Neural crest cell (in vitro differentiated cells): ENCODE data around the gene LINGO3. TPM values are rescaled to one million over a fixed set of nuclear protein-coding genes. Genes with fewer than 3 reads are reported as not detected.
A peak's percentile ranks its signal among the peaks of the same experiment; 100 is the strongest.

Source experiments
- DNase-seq: peaks from one replicate; pipeline ENCODE4 v3.0.0; 2021; ENCODE audit warnings: low read depth, mixed read lengths, low spot score
- H3K27ac Mint-ChIP-seq: one replicate; pipeline ENCODE4 v1.8.0; 2021; ENCODE audit warnings: mild to moderate bottlenecking, mixed read lengths; ENCODE audit not compliant: unreplicated experiment
- H3K27me3 Mint-ChIP-seq: 2 replicates; pipeline ENCODE4 v1.8.0; 2021; ENCODE audit warnings: low read depth, mild to moderate bottlenecking, mixed read lengths
- H3K36me3 Mint-ChIP-seq: 2 replicates; pipeline ENCODE4 v1.8.0; 2021; ENCODE audit warnings: low read depth, mild to moderate bottlenecking, mixed read lengths
- H3K4me1 Mint-ChIP-seq: 2 replicates; pipeline ENCODE4 v1.8.0; 2021; ENCODE audit warnings: mixed read lengths
- H3K4me3 Mint-ChIP-seq: one replicate; pipeline ENCODE4 v1.8.0; 2021; ENCODE audit warnings: mild to moderate bottlenecking, mixed read lengths
- H3K9me3 Mint-ChIP-seq: 2 replicates; pipeline ENCODE4 v1.8.0; 2021; ENCODE audit warnings: mixed read lengths
- total RNA-seq: library from RNA; stranded (reverse); gene quantifications from 2 replicates; pipeline ENCODE4 v1.2.1, GENCODE V29; 2021
- TF ChIP-seq, protein P1 (sequence below): fragments of 200-600 bp; sonication (generic); conservative IDR thresholded peaks from 2 replicates; pipeline ENCODE4 v1.5.0; 2021; ENCODE audit warnings: antibody characterized with exemption, mild to moderate bottlenecking

LINGO3 gene
- total RNA-seq, 1 donor from 2014 or later, result not detected

DNA sequence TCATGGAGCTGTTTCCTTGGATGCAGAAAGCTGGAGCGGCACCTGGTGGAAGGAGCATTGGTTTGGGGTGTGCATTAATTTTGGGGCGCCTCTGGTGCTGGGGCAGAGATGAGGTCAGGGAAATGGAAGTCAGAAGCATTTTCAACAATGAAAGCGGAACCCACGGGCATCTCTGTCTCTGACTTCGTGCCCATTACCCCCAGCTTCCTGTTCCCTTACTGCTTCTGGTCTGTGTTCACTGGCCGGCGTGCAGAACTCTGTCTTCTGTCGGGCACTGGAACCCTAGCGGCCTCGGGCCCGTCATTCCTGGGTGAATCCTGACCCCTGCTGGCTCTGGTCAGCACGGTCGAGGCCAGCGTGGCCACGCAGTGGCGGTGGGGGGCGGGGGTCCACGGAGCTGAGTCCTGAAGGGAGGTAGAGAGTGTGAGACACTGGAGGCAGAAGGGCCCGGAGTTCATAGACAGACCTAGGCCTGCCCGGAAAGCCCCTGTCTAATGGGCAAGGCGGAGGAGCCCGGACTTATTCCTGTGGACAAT, 7.9 kb upstream of the LINGO3 start:
- DNase-seq, result peak; percentile 75
- H3K4me3 Mint-ChIP-seq, result peak overlapping the region; percentile 38
- H3K9me3 Mint-ChIP-seq, result peaks cover 5% of the 10 kb centered on the region
- TF ChIP-seq, protein P1, sequence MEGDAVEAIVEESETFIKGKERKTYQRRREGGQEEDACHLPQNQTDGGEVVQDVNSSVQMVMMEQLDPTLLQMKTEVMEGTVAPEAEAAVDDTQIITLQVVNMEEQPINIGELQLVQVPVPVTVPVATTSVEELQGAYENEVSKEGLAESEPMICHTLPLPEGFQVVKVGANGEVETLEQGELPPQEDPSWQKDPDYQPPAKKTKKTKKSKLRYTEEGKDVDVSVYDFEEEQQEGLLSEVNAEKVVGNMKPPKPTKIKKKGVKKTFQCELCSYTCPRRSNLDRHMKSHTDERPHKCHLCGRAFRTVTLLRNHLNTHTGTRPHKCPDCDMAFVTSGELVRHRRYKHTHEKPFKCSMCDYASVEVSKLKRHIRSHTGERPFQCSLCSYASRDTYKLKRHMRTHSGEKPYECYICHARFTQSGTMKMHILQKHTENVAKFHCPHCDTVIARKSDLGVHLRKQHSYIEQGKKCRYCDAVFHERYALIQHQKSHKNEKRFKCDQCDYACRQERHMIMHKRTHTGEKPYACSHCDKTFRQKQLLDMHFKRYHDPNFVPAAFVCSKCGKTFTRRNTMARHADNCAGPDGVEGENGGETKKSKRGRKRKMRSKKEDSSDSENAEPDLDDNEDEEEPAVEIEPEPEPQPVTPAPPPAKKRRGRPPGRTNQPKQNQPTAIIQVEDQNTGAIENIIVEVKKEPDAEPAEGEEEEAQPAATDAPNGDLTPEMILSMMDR, result peak; percentile 64
- peaks cover 21% of the 10 kb centered on the region for H3K27me3 Mint-ChIP-seq
- peak overlapping the region; percentile 71 for H3K27ac Mint-ChIP-seq
- H3K36me3 Mint-ChIP-seq, result peaks cover 4% of the 10 kb centered on the region
- H3K4me1 Mint-ChIP-seq, result peaks cover 5% of the 10 kb centered on the region

DNA sequence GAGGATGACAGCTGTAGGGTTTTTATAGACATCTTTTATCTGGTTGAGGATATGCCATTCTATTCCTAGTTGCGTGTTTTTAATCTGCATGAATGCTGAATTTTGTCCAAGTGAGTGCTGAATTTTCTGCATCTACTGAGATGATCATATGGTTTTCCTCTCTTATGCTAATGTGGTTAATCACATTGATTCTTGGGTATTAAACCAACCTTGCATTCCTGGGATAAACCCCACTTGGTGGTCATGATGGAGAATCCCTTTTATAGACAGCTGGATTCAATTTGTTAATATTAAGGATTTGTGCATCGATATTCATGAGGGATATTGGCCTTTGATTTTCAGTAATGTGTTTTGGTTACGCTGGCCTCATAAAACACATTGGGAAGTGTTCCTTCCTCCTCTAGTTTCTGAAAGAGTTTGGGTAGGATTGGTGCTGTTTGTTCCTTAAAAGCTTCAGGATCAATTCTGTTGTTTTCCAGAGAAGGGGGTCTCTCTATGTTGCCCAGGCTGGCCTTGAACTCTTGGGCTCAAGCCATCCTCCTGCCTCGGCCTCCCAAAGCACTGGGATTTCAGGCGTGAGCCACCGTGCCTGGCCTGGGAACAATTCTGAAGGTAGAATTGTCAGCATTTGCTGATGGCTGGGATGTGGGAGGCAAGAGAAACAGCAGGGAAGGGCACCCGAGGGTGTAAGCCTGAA, 7.3 kb upstream of the LINGO3 start:
- Mint-ChIP-seq H3K4me3 (no peak overlapping the region), H3K27ac (peak overlapping the region; percentile 62), H3K4me1 (peaks cover 5% of the 10 kb centered on the region), H3K27me3 (peaks cover 25% of the 10 kb centered on the region), H3K9me3 (peaks cover 5% of the 10 kb centered on the region), H3K36me3 (peaks cover 4% of the 10 kb centered on the region)
- DNase-seq, result no peak
- TF ChIP-seq, protein P1, result no peak

DNA sequence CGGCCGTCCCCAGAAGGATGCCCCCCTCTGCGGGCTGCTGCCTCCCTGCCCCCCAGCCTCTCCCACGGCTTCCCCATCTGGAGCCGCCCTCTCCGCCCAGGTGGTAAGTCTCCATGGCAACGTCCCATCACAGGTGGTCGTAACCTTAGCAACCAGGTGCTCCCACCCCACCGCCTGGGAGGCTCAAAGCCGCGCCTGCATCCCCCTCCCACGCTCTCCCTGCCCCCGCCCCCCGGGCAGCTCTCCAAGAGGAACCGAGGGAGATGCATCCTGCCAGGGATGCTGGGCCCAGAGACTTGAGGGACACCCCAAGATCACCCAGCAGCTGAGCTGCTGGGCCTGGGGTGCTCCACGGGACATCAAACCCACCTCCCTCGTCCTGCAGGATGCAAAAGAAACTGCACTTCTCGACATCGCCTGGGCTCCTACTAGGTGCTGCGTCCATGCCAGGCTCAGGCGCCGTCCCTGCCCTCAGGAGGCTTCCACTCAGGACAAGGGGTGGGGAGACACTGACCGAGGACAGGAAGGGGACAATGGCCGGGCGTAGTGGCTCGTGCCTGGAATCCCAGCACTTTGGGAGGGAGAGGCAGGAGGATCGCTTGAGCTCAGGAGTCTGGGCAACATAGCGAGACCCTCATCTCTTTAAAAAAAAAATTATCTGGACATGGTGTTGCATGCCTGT, 5.0 kb upstream of the LINGO3 start:
- peaks cover 45% of the 10 kb centered on the region for H3K27me3 Mint-ChIP-seq
- no peak overlapping the region for H3K27ac Mint-ChIP-seq
- peaks cover 4% of the 10 kb centered on the region for H3K36me3 Mint-ChIP-seq
- no peak overlapping the region for H3K4me3 Mint-ChIP-seq
- no peak for DNase-seq
- peaks cover 5% of the 10 kb centered on the region for H3K9me3 Mint-ChIP-seq
- peaks cover 9% of the 10 kb centered on the region for H3K4me1 Mint-ChIP-seq
- TF ChIP-seq, protein P1, result no peak

GRCh38 chr19:2311093-2311492, 3.1 kb upstream of the LINGO3 start:
- H3K9me3 Mint-ChIP-seq, result peaks cover 5% of the 10 kb centered on the region
- TF ChIP-seq, protein P1, result no peak
- H3K27me3 Mint-ChIP-seq, result peaks cover 56% of the 10 kb centered on the region
- H3K36me3 Mint-ChIP-seq, result peaks cover 4% of the 10 kb centered on the region
- H3K4me3 Mint-ChIP-seq, result no peak overlapping the region
- no peak overlapping the region for H3K27ac Mint-ChIP-seq
- no peak for DNase-seq
- peaks cover 9% of the 10 kb centered on the region for H3K4me1 Mint-ChIP-seq

DNA sequence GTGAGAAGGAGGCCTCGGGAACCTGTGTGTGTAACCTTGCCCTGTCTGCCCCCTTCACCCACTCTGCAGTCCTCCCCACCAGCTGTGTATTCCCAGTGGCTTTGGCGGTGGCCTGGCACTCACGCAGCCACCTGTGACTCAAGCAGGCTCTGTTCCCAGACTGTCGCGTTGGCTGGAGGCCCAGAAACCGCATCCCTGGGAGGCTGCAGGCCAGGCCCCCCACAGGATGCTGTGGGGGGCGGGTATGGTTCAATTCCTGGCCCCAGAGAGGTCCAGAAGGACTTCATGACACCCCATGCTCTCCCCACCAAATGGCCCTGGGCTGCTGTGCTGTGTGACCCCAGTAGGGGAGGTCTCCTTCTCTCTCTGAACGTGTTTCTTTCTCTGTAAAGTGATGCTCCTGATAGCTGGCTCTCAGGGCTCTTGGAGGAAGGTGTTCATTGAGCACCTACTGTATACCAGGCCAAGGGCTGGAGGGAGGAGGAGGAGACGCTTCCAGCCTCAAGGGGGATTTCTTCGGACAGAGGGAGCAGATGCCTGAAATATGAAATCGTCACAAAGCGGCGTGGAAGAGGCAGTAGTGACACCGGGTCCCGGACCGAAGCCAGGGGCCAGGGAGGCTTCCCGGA, 1.9 kb upstream of the LINGO3 start:
- Mint-ChIP-seq H3K4me1 (peaks cover 3% of the 10 kb centered on the region), H3K4me3 (no peak overlapping the region), H3K36me3 (peaks cover under 1% of the 10 kb centered on the region), H3K27me3 (peaks cover 55% of the 10 kb centered on the region), H3K9me3 (peaks cover 2% of the 10 kb centered on the region), H3K27ac (no peak overlapping the region)
- TF ChIP-seq, protein P1, result no peak
- no peak for DNase-seq
